Pulmonary artery endothelial cell (primary cell): Measurements from ENCODE around the gene GJC2. TPM values are rescaled to one million over a fixed set of nuclear protein-coding genes. Genes with fewer than 3 reads are reported as not detected.
"Not testable (repeated sequence)": the region's sequence is repeated elsewhere in the genome, so short reads cannot be mapped to it uniquely, and the experiment has no call there.

ENCODE experiments used
- DNase-seq: peaks from one replicate; pipeline ENCODE4 v3.0.0-alpha.2; 2011; ENCODE audit warnings: low read depth, low spot score
- total RNA-seq: library from RNA; depleted of rRNA; stranded (reverse); fragments of >200 nt; gene quantifications from 2 replicates; pipeline ENCODE4 v1.2.3, GENCODE V29; 2014

GJC2 gene
- total RNA-seq, 1 donor from 2014 or later: 0.86 TPM

- no peak for DNase-seq
These were observed 21.6 kb downstream of the GJC2 start for GRCh38 chr1:228171221-228171891.

- no peak for DNase-seq
These were observed 23.1 kb downstream of the GJC2 start for GRCh38 chr1:228172591-228173527.

- not testable (repeated sequence) for DNase-seq
These were observed 24.1 kb downstream of the GJC2 start for GRCh38 chr1:228173528-228174481.

- DNase-seq: no peak
These were observed 25.0 kb downstream of the GJC2 start for GRCh38 chr1:228174482-228175315.

- no peak for DNase-seq
These were observed 25.7 kb downstream of the GJC2 start for GRCh38 chr1:228175316-228176023.

- no peak for DNase-seq
These were observed 26.3 kb downstream of the GJC2 start for GRCh38 chr1:228176024-228176395.

GRCh38 chr1:228176461-228177182 is 26.9 kb downstream of the GJC2 start:
- no peak for DNase-seq

GRCh38 chr1:228177183-228177475 is 27.4 kb downstream of the GJC2 start:
- no peak for DNase-seq

GRCh38 chr1:228177721-228178710 is 28.3 kb downstream of the GJC2 start:
- no peak for DNase-seq

GRCh38 chr1:228178737-228179684 is 29.3 kb downstream of the GJC2 start:
- no peak for DNase-seq

GRCh38 chr1:228180271-228180958 is 30.7 kb downstream of the GJC2 start:
- DNase-seq: no peak

GRCh38 chr1:228180959-228181644 is 31.4 kb downstream of the GJC2 start:
- no peak for DNase-seq

- no peak for DNase-seq
These were observed 31.9 kb downstream of the GJC2 start for GRCh38 chr1:228181645-228182034.

- no peak for DNase-seq
These were observed 32.7 kb downstream of the GJC2 start for GRCh38 chr1:228182296-228183030.

GRCh38 chr1:228184152-228184551 is 34.4 kb downstream of the GJC2 start:
- DNase-seq: no peak
